HG03060 (cell line): Measurements from ENCODE around the gene NDUFAF2.

Experiments
- ATAC-seq: cut with Tn5 transposase; IDR thresholded peaks from one replicate; pipeline ENCODE4 v1.9.1; 2021; ENCODE audit warnings: low read depth, moderate number of reproducible peaks; ENCODE audit not compliant: unreplicated experiment

The NDUFAF2 gene

GRCh38 chr5:61100437-61100836 lies 155.4 kb downstream of the NDUFAF2 start:
- ATAC-seq, result no peak

DNA sequence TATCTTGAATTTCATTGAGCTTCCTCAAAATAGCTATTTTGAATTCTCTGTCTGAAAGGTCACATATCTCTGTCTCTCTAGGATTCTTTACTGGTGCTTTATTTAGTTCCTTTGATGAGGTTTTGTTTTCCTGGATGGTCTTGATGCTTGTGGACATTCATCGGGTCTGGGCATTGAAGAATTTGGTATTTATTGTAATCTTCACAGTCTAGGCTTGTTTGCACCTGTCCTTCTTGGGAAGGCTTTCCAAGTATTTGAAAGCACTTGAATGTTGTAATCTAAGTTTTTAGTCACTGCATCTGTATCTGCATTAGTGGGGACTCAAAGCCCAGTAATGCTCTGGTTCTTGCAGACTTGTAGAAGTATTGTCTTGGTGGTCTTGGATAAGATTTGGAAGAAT lies 169.4 kb downstream of the NDUFAF2 start:
- no peak for ATAC-seq

DNA sequence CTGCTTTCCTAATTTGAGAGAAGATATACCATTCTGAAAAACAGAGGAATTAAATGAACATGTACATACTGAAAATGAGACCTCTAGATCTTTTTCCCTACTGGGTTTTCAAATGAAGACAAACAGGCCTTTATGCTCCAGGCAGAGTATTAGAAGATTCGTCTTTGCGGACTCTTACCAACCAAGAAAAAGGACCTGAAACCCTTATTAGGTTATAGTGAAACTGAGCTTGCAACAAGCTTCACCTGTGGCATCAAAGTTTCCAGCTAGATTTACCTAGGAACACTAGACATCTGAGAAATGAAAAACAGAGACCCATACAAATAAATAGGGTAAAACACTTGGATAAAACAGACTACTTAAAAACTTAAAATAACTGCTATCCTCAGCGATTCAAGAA lies 171.0 kb downstream of the NDUFAF2 start:
- ATAC-seq, result no peak

GRCh38 chr5:61119066-61119465 lies 174.1 kb downstream of the NDUFAF2 start:
- ATAC-seq, result no peak

DNA sequence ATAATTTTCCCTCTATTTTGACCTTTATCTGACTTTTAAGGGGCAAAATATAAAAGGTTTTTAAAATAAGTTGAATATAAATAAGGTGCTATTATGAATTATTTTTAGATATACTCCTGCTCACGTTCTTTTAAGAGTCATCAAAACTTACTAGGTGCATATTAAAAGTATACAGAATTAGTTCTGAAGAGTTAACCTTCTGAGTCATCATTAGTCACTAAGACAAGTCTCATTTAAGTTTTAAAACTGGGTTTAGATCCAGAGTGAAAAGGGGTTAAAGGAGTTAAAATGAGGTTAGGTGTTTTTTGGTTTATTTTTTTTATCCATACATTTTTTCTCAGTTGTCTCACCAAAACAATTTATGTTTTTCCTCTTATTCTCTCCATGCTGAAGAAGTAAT lies 175.5 kb downstream of the NDUFAF2 start:
- no peak for ATAC-seq

- ATAC-seq, result no peak
Observed at GRCh38 chr5:61123145-61123544, 178.1 kb downstream of the NDUFAF2 start.

DNA sequence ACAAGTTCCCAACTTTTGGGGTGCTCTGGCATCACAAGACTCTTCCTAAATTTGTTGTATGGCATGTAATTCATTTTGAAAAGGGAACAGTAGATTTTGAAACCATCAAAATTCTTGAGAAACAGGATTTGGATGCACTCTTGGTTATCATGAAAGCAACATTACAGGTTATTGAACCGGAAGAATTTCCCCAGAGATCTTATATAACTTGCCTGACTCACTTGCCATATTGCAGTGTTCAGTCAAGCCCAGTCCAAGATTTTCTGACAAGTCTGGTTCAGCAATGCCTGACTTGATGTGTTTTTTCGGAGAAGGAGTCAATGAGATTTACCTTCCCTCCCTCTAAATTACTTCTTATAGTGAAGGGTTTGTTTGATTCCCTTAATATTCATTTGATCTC lies 185.3 kb downstream of the NDUFAF2 start:
- ATAC-seq, result no peak

GRCh38 chr5:61132559-61132958 lies 187.6 kb downstream of the NDUFAF2 start:
- ATAC-seq, result no peak

DNA sequence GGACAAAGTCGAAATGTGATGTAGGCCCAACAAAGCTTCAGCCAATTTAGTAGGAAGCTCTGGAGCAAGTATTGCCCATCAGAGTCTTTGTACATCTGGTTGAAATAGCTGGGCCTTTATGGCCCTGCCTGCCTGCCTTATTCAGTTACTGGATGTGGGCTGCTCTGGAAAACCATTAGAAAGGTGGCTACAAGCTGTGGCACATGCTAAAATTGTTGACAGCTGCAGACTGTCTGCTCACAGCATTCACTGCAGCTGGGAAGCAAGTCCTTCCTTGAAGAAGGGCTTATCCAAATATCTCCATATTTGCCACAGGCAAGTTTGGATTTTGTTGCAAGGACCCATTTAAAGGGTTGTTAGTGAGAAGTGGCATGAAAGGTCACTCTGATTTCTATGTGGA lies 192.8 kb downstream of the NDUFAF2 start:
- ATAC-seq, result no peak

DNA sequence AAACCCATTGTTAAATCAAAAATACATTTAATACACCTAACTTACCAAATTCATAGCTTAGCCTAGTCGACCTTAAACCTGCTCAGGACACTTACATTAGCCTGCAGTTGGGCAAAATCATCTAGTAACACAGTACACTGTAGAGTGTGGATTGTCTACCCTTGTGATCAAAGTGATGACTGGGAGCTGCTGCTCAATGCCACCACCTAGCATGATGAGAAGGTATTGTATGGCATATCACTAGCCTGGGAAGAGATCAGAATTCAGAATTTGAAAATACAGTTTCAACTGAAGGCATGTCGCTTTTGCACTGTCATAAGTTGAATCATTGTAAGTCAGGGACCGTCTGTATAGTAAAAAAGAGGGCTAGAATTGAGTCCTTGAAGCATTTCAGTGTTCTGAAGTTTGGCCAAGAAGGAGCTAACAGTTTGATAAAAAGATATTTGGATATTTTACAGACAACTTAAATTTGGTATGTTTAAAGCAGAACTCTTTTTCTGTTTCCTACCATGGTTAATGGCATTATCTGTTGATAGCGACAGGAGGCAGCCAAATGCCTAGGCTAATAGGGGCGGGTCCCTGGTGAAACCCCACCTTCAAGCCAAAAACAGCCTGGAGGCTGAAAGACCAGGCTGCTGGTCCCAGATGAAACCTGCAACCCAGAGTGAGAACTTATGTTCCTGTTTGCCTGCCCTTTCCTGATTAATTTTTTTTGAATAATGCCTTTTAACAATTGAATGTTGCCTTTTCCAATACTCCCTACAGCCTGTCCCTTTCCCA lies 194.3 kb downstream of the NDUFAF2 start:
- ATAC-seq, result no peak

DNA sequence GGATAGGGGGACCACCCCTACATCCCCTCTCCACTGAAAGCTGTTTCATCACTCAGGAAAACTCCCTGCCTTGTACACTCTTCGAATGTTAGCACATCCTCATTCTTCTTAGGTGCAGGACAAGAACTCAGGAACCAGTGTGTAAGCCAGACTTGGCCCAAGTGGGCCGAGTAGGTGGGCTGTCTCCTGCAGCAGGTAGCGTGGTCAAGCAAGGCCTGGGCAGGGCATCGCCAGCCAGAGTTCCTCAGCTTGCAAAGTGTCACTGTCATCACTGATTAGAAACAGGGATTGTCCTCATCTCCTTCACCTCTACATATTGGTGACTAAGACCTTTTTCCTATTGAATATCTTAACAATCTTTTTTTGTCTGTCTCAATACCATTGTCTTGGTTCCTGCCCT lies 194.9 kb downstream of the NDUFAF2 start:
- no peak for ATAC-seq

GRCh38 chr5:61141801-61142200 lies 196.8 kb downstream of the NDUFAF2 start:
- no peak for ATAC-seq

GRCh38 chr5:61142391-61142790 lies 197.4 kb downstream of the NDUFAF2 start:
- no peak for ATAC-seq

DNA sequence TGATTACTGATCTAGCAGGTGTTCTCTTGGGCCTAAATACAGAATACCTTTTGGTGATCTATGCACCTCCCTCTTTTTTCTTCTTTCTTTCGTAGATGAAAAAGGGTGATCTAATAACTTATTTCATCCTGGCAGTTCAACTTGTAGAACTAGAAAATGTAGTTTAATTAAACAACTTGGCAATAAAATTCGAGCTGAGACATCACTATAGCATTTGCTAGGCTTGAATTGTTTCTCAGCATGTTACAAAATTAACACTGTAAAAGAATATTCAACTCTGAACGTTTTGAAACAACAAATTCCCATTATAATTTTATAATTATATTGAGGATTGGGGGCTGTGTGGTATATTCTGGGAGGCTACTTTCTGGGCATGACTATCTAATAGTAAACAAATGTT lies 197.8 kb downstream of the NDUFAF2 start:
- ATAC-seq, result no peak

DNA sequence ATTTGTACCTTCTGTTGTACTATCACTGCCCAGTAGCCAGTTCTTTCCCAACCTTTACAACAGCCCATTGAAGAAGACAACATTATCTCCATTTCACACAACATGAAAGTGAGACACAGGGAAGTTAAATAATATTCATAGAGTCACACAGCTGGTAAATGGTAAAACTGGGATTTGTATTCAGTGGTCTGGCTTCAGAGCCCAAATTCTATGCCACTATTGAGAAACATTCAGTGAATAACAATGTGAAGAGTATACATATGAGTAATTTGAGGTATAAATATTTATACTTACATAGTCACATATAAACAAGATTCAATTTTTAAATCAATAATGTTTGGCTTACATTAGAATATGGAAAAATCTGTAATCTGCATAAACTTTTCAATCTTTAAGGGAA lies 203.5 kb downstream of the NDUFAF2 start:
- ATAC-seq, result no peak

DNA sequence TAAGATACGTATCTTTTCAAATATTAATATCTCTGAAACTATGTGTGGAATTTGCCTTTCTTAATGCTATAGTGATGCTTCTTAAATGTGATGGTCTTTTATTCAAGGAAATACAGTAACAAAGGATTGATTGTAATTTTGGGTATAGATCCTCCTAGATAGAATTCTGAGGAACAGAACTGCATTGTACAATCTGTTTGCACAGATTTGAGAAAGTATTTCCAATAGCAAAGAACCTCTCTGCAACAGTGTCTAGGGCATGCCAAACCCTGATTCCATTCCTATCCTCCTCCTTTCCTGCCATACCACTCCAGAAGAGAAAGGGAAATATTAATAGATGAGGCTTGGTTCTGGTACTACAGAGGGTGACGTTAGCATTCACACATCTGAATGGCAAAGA lies 206.9 kb downstream of the NDUFAF2 start:
- ATAC-seq, result no peak

- no peak for ATAC-seq
Observed at GRCh38 chr5:61159070-61159469, 214.1 kb downstream of the NDUFAF2 start.

GRCh38 chr5:61159836-61160235 lies 214.8 kb downstream of the NDUFAF2 start:
- no peak for ATAC-seq

GRCh38 chr5:61160497-61160896 lies 215.5 kb downstream of the NDUFAF2 start:
- no peak for ATAC-seq

- peak; percentile 87 for ATAC-seq
Observed at GRCh38 chr5:61162010-61162831, 217.2 kb downstream of the NDUFAF2 start, which contains the start of gene SMIM15. Gene SMIM15 (minus strand): TSS chr5:61162468. CDS start chr5:61160171, 2,297 bp downstream.

GRCh38 chr5:61162832-61163567 lies 218.0 kb downstream of the NDUFAF2 start:
- ATAC-seq, result no peak
